Peyer's patch (tissue), 4 donors: ENCODE data around the gene PLA2G4A. TPM values are rescaled to one million over a fixed set of nuclear protein-coding genes. Genes with fewer than 3 reads are reported as not detected.
A peak's percentile ranks its signal among the peaks of the same experiment; 100 is the strongest.

Source experiments
- DNase-seq, 3 donors: peaks; one replicate each; pipeline ENCODE4 v3.0.0-alpha.2; 2017 to 2019
- H3K27ac ChIP-seq, 4 donors: fragments of 200-600 bp; sonication (generic); one replicate each; pipeline ENCODE4 v1.5.1; 2016 to 2019
- H3K27me3 ChIP-seq, 2 donors: fragments of 200-600 bp; sonication (generic); one replicate each; pipeline ENCODE4 v1.5.1; 2019
- H3K36me3 ChIP-seq, 3 donors: fragments of 200-600 bp; sonication (generic); one replicate each; pipeline ENCODE4 v1.5.1; 2016 to 2019
- H3K4me1 ChIP-seq, 4 donors: fragments of 200-600 bp; sonication (generic); one replicate each; pipeline ENCODE4 v1.5.1; 2016 to 2019
- H3K4me3 ChIP-seq, 4 donors: fragments of 200-600 bp; sonication (generic); 1 replicate in 3 of 4; 2 replicates in 1 of 4; pipeline ENCODE4 v1.5.1; 2016 to 2019; ENCODE audit warnings: mild to moderate bottlenecking in 1 of 4
- H3K9me3 ChIP-seq, 4 donors: fragments of 200-600 bp; sonication (generic); one replicate each; pipeline ENCODE4 v1.5.1; 2016 to 2019; ENCODE audit warnings: mild to moderate bottlenecking in 1 of 4
- CTCF ChIP-seq, 6 experiments: fragments of 450-650 bp in 4 of 6; fragments of 200-600 bp in 2 of 6; sonication (generic) in 1 of 6; IDR thresholded peaks; one replicate each; pipeline ENCODE4 v1.5.1; 2017 to 2019; ENCODE audit warnings: antibody characterized with exemption in 6 of 6, mild to moderate bottlenecking in 3 of 6, moderate library complexity in 1 of 6
- POLR2A ChIP-seq, 2 donors: fragments of 450-650 bp; IDR thresholded peaks; one replicate each; pipeline ENCODE4 v1.5.1; 2017; ENCODE audit warnings: antibody characterized with exemption in 2 of 2, mild to moderate bottlenecking in 2 of 2, moderate library complexity in 2 of 2
- total RNA-seq, 4 donors: library from RNA; depleted of rRNA; stranded (reverse); fragments of >200 nt; gene quantifications; one replicate each; pipeline ENCODE4 v1.1.0, GENCODE V29; 2016

PLA2G4A gene
- total RNA-seq, 4 donors from 2014 or later, result 7.0 to 8.3 (median 7.6) TPM

DNA sequence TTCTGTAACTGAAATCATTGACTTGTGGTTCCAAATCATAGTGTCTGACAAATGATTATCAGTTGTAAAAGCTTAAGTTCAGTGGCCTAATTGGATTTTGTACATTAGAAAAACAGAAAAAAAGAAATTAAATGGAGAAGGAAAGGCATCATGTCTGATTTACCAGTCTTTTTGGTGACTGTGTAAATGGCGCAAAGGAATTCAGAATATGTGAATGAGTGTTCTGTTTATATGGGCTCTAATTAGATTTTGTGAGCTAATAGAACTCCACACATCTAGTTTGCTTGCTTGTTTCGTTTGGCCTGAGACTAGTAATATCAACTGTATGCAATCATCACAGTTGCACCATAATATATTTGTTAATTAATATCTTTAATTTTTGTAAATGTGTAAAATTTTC, 151.7 kb downstream of the PLA2G4A start:
- H3K4me3 ChIP-seq, result no peak overlapping the region
- peaks cover 0 to 7% (median 0%) of the 10 kb centered on the region in 4 donors for H3K4me1 ChIP-seq
- H3K9me3 ChIP-seq, result no peaks in the 10 kb centered on the region
- no peaks in the 10 kb centered on the region for H3K36me3 ChIP-seq
- H3K27me3 ChIP-seq, result no peaks in the 10 kb centered on the region
- no peak for TF ChIP-seq CTCF (IDR thresholded peaks at IDR 0.05)
- DNase-seq, result no peak
- H3K27ac ChIP-seq, result no peak overlapping the region

DNA sequence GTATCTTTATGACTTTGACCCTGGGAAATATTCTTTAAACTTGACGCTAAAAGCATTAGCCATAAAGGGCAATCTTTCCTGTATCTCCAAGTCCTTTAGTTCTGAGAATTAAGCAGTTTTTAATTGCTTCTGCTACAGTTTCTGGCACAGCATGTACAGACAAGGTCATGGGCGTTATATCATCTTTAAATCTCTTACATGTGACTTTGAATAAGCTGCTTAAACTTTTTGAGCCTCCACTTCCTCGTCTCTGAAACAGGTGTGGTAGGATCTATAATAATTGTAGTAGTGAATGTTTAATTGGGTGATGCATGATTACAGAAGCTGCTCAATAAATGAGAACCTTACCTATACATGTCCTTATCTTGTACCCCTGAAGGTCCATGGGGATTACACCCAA, 153.4 kb downstream of the PLA2G4A start:
- TF ChIP-seq CTCF (IDR thresholded peaks at IDR 0.05), result no peak
- no peak for TF ChIP-seq POLR2A (IDR thresholded peaks at IDR 0.05)
- Histone ChIP-seq H3K4me1 (peaks cover 0 to 7% (median 0%) of the 10 kb centered on the region in 4 donors), H3K27ac (peak overlapping the region in 1 of 4 donors; percentile 66), H3K36me3 (no peaks in the 10 kb centered on the region), H3K9me3 (no peaks in the 10 kb centered on the region), H3K27me3 (no peaks in the 10 kb centered on the region), H3K4me3 (no peak overlapping the region)
- no peak for DNase-seq

GRCh38 chr1:186983327-186983726, 154.6 kb downstream of the PLA2G4A start:
- Histone ChIP-seq H3K9me3 (no peaks in the 10 kb centered on the region), H3K4me1 (peaks cover 0 to 7% (median 0%) of the 10 kb centered on the region in 4 donors), H3K36me3 (no peaks in the 10 kb centered on the region), H3K27ac (peak overlapping the region in 1 of 4 donors; percentile 66), H3K4me3 (no peak overlapping the region), H3K27me3 (no peaks in the 10 kb centered on the region)
- TF ChIP-seq POLR2A (IDR thresholded peaks at IDR 0.05) (no peak), CTCF (IDR thresholded peaks at IDR 0.05) (no peak)
- DNase-seq, result peak in 1 of 3 donors; percentile 50

DNA sequence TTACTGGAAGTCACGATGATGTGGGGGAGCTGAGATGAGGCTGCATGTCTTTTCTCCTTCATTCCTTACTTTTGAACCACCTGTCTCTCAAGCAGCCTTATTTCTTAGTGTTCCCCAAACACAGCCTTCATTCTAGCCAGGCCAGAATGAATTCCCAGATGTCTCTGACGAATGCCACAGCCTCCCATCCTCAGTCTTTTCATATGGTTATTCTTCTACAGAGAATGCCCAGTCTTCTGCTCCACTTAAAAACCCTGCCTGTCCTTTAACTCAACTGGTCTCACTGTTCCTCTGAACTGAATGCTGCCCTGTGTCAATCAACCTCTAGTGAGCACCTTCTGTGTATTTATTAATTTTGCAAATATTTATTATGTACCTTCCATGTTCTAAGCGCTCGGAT, 156.2 kb downstream of the PLA2G4A start:
- Histone ChIP-seq H3K36me3 (no peaks in the 10 kb centered on the region), H3K4me1 (peaks cover 0 to 7% (median 0%) of the 10 kb centered on the region in 4 donors), H3K9me3 (no peaks in the 10 kb centered on the region), H3K27ac (no peak overlapping the region), H3K27me3 (no peaks in the 10 kb centered on the region), H3K4me3 (no peak overlapping the region)
- DNase-seq, result no peak
- TF ChIP-seq POLR2A (IDR thresholded peaks at IDR 0.05) (no peak), CTCF (IDR thresholded peaks at IDR 0.05) (no peak)

DNA sequence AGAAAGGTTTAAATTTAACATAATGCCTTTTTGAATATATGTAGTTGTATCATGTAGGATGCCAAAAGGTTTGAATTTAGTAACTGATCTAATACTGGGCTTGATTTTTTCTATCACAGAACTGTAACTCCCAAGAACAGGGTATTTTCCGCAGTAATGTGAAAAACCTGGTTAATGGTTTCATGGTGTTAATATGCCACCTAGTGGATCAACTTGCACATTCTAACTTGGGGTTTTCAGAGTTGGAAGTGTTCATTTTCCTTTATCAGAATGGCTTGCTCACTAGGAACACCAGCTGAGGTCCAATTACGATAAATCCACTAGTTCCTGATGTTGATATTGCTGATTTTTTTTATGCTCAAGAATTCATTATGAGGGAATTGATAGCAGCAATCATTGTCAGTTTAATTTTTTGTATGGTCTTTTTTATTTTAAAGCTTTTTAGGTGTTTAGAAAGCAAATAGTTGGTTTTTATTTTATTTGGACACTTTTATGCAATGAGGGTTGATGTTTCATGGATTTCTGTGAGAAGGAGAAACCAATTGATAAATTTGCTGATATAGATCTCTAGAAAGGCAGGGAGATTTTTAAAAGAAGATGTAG, 157.2 kb downstream of the PLA2G4A start:
- Histone ChIP-seq H3K27me3 (no peaks in the 10 kb centered on the region), H3K4me3 (no peak overlapping the region), H3K9me3 (no peaks in the 10 kb centered on the region), H3K36me3 (no peaks in the 10 kb centered on the region), H3K4me1 (peaks cover 0 to 7% (median 0%) of the 10 kb centered on the region in 4 donors), H3K27ac (no peak overlapping the region)
- TF ChIP-seq CTCF (IDR thresholded peaks at IDR 0.05) (peak in 5 of 6 experiments; percentile 28 to 86 (median 78)), POLR2A (IDR thresholded peaks at IDR 0.05) (no peak)
- no peak for DNase-seq
